Measurements from ENCODE around the gene SERGEF.

DNA sequence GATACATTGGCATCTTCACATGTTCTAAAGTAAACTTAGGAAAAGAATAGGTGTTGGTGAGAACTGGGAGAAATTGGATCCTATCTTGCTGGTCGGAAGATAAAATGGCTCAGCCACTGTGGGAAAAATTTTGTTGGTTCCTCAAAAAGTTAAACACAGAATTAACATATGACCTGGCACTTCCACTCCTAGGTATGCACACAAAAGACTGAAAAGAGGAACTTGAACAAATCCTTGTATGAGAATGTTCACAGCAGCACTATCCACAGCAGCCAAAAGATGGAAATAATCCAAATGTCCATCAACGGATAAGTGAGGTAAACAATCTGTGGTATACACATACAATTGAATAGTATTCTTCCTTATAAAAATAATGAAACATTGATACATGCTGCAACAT, 38.0 kb upstream of the SERGEF start:
- TF ChIP-seq, protein P1, sequence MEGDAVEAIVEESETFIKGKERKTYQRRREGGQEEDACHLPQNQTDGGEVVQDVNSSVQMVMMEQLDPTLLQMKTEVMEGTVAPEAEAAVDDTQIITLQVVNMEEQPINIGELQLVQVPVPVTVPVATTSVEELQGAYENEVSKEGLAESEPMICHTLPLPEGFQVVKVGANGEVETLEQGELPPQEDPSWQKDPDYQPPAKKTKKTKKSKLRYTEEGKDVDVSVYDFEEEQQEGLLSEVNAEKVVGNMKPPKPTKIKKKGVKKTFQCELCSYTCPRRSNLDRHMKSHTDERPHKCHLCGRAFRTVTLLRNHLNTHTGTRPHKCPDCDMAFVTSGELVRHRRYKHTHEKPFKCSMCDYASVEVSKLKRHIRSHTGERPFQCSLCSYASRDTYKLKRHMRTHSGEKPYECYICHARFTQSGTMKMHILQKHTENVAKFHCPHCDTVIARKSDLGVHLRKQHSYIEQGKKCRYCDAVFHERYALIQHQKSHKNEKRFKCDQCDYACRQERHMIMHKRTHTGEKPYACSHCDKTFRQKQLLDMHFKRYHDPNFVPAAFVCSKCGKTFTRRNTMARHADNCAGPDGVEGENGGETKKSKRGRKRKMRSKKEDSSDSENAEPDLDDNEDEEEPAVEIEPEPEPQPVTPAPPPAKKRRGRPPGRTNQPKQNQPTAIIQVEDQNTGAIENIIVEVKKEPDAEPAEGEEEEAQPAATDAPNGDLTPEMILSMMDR (IDR thresholded peaks at IDR 0.05; ENCODE audit: low read depth, low read length, missing input control) = no peak
- TF ChIP-seq, protein P2, sequence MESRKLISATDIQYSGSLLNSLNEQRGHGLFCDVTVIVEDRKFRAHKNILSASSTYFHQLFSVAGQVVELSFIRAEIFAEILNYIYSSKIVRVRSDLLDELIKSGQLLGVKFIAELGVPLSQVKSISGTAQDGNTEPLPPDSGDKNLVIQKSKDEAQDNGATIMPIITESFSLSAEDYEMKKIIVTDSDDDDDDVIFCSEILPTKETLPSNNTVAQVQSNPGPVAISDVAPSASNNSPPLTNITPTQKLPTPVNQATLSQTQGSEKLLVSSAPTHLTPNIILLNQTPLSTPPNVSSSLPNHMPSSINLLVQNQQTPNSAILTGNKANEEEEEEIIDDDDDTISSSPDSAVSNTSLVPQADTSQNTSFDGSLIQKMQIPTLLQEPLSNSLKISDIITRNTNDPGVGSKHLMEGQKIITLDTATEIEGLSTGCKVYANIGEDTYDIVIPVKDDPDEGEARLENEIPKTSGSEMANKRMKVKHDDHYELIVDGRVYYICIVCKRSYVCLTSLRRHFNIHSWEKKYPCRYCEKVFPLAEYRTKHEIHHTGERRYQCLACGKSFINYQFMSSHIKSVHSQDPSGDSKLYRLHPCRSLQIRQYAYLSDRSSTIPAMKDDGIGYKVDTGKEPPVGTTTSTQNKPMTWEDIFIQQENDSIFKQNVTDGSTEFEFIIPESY (IDR thresholded peaks at IDR 0.05) = no peak
- TF ChIP-seq, protein P3, sequence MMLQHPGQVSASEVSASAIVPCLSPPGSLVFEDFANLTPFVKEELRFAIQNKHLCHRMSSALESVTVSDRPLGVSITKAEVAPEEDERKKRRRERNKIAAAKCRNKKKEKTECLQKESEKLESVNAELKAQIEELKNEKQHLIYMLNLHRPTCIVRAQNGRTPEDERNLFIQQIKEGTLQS (IDR thresholded peaks at IDR 0.05) = no peak
- TF ChIP-seq TAF1 (conservative IDR thresholded peaks at IDR 0.05) = no peak
- TF ChIP-seq RAD21 (IDR thresholded peaks at IDR 0.05) = no peak
